Heart right ventricle (tissue), 16 donors: ENCODE measurements around the gene PMM2. TPM values are rescaled to one million over a fixed set of nuclear protein-coding genes. Genes with fewer than 3 reads are reported as not detected.

Experiments used
- ATAC-seq, 8 donors: fragments of 200-7000 bp; cut with Tn5 transposase; one replicate each; pipeline ENCODE4 v1.9.1; 2020; ENCODE audit warnings: mild to moderate bottlenecking in 8 of 8, moderate library complexity in 8 of 8, moderate number of reproducible peaks in 1 of 8
- DNase-seq, 2 donors: peaks; one replicate each; pipeline ENCODE4 v3.0.0-alpha.2; 2020
- H3K27ac ChIP-seq, 10 donors: fragments of 200-600 bp; sonication (generic) in 2 of 10; one replicate each; pipeline versions ENCODE4 v1.5.0 to v1.8.0; 2020 to 2022; ENCODE audit warnings: mild to moderate bottlenecking in 3 of 10
- H3K27me3 ChIP-seq, 7 donors: fragments of 200-600 bp; one replicate each; pipeline ENCODE4 v1.8.0; 2021 to 2022; ENCODE audit warnings: mild to moderate bottlenecking in 2 of 7
- H3K36me3 ChIP-seq, 9 donors: fragments of 200-600 bp; sonication (generic) in 1 of 9; one replicate each; pipeline versions ENCODE4 v1.5.0 to v1.8.0; 2020 to 2022; ENCODE audit warnings: mild to moderate bottlenecking in 2 of 9
- H3K4me1 ChIP-seq, 9 donors: fragments of 200-600 bp; sonication (generic) in 1 of 9; one replicate each; pipeline versions ENCODE4 v1.5.0 to v1.8.0; 2020 to 2022; ENCODE audit warnings: mild to moderate bottlenecking in 4 of 9
- H3K4me3 ChIP-seq, 10 donors: fragments of 200-600 bp; sonication (generic) in 2 of 10; one replicate each; pipeline versions ENCODE4 v1.5.0 to v1.8.0; 2020 to 2022; ENCODE audit warnings: mild to moderate bottlenecking in 7 of 10, moderate library complexity in 2 of 10
- H3K9me3 ChIP-seq, 11 donors: fragments of 200-600 bp in 10 of 11; sonication (generic) in 2 of 11; one replicate each; pipeline versions ENCODE4 v1.5.0 to v1.8.0; 2013 to 2022; ENCODE audit warnings: mild to moderate bottlenecking in 2 of 11, control low read depth in 1 of 11, moderate library complexity in 1 of 11
- WGBS, 2 donors: extraction: QIAGEN DNeasy Blood & Tissue Kit; methylation state at CpG; one replicate each; pipeline ENCODE4 v1.1.7; 2013; ENCODE audit warnings: inconsistent platforms in 1 of 2; 5-methylcytosine and 5-hydroxymethylcytosine counted together
- intact Hi-C, 10 donors: fragments of 100-400 bp; cut with DNase I; formaldehyde crosslinking; loops; one replicate each; pipeline versions ENCODE4 v1.11.1 to v1.14.2; 2022
- polyA plus RNA-seq, 2 donors: library from polyadenylated mRNA; stranded (reverse); fragments of 200-250 nt; gene quantifications; one replicate each; pipeline ENCODE4 v1.2.3, GENCODE V29; 2013
- total RNA-seq, 10 donors: library from RNA; stranded (reverse); fragmentation: NEBNext Ultra II Directional in 3 of 10; extraction: Animal tissue kit (Norgen Biotek cat#: 25700) in 3 of 10; gene quantifications; one replicate each; pipeline versions ENCODE4 v1.2.1 to v1.2.4, GENCODE V29; 2021 to 2023
- TF ChIP-seq, protein P1 (sequence below), 9 donors: fragments of 200-600 bp; sonication (generic) in 2 of 9; IDR thresholded peaks; one replicate each; pipeline versions ENCODE4 v1.5.0 to v1.8.0; 2021 to 2022; ENCODE audit warnings: antibody characterized with exemption in 9 of 9, mild to moderate bottlenecking in 5 of 9, moderate library complexity in 1 of 9
- donor health status: Arrhythmogenic right ventricular cardiomyopathy.
- donor health status: ischemic (EF 13 %, LVEDD 7.1; RV severe dilation, severe dysfunction).
- donor health status: healthy with polysubstance abuse.
- donor health status: DM: no; HTN: yes; CAD: no.
- donor health status: DM: no; HTN: no; CAD: no.
- donor health status: ischemic (EF 25% LVEDD 6.9; RV normal size, moderate dysfunction).
- donor health status: ischemic (EF 25% LVEDD 5.7; RV mildly dilated, moderate dysfunction).
- donor health status: healthy.
- donor health status: DM: yes; HTN: yes; CAD: no.
- donor health status: Ischemic cardiomyopathy.
- donor health status: ischemic (EF 35%, LVEDD 5.7; RV mildly dilated, moderate dysfunction).
- donor health status: nonischemic (EF 11% LVEDD 7.7; RV severe dilation, severe dysfunction).
- donor health status: DM: yes; HTN: yes; CAD: no.
- donor health status: PGD.
- donor health status: ischemic (EF 29% LVEDD 5.4; RV normal size, mild dysfunction).
- donor health status: nonischemic (EF 23%, LVEDD 6.1; RV moderate dilation, normal function).

PMM2 gene
- total and polyA plus RNA-seq, 12 donors = 9.4 to 25.9 (median 13.9) TPM

DNA sequence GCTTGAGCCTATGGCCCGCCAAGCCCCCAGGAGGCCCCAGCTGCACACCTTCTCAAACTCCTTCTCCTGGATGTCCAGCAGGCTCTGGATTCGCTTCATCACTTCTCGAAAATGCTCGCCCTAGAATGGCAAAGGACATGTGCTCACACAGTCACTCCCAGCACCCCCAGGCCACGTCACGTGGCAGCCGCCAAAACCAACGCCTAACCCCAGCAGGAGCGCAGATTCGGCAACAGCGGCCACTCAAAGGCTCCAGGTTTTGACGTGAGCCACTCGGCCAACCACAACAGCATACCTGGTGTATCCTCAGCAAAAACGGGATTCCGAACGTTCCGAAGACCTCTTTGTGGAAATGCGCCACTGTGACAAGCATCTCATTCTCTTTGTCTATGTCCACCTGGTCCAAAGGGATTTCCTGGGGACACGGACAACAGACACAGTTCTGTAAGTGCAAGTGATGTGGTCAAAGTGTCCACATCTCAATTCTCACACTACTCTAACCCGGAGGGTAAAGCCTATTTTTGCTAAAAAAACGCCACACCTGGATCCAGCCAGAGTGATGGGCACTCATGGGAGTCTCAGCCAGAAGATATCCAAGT, 97.2 kb downstream of the PMM2 start:
- intact Hi-C loops = loop anchor here in 1 of 10 donors (5.0 kb wide), 1 partner anchor 233 kb away; no protein-coding TSS in a partner anchor
- H3K9me3 ChIP-seq = no peaks in the 10 kb centered on the region
- 95 to 96% methylated on average over 21 of the region's 21 CpGs for WGBS, 2 donors
- TF ChIP-seq, protein P1, sequence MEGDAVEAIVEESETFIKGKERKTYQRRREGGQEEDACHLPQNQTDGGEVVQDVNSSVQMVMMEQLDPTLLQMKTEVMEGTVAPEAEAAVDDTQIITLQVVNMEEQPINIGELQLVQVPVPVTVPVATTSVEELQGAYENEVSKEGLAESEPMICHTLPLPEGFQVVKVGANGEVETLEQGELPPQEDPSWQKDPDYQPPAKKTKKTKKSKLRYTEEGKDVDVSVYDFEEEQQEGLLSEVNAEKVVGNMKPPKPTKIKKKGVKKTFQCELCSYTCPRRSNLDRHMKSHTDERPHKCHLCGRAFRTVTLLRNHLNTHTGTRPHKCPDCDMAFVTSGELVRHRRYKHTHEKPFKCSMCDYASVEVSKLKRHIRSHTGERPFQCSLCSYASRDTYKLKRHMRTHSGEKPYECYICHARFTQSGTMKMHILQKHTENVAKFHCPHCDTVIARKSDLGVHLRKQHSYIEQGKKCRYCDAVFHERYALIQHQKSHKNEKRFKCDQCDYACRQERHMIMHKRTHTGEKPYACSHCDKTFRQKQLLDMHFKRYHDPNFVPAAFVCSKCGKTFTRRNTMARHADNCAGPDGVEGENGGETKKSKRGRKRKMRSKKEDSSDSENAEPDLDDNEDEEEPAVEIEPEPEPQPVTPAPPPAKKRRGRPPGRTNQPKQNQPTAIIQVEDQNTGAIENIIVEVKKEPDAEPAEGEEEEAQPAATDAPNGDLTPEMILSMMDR (IDR thresholded peaks at IDR 0.05) = no peak
- no peaks in the 10 kb centered on the region for H3K27me3 ChIP-seq
- DNase-seq (no peak), ATAC-seq (no peak)
- H3K4me3 ChIP-seq = no peak overlapping the region
- peaks cover 3 to 100% (median 78%) of the 10 kb centered on the region in 9 donors for H3K36me3 ChIP-seq
- H3K4me1 ChIP-seq = peaks cover 0 to 21% (median 3%) of the 10 kb centered on the region in 9 donors
- H3K27ac ChIP-seq = no peak overlapping the region

GRCh38 chr16:8898660-8899318, 101.2 kb downstream of the PMM2 start:
- WGBS, 2 donors = 96 to 100% methylated on average over 3 of the region's 3 CpGs
- TF ChIP-seq, protein P1 (IDR thresholded peaks at IDR 0.05) = no peak
- H3K4me3 ChIP-seq = no peak overlapping the region
- H3K36me3 ChIP-seq = peaks cover 6 to 100% (median 97%) of the 10 kb centered on the region in 9 donors
- no peak for DNase-seq
- H3K4me1 ChIP-seq = peaks cover 0 to 6% (median 0%) of the 10 kb centered on the region in 9 donors
- intact Hi-C loops = loop anchor here in 1 of 10 donors (5.0 kb wide), 1 partner anchor 236 kb away; no protein-coding TSS in a partner anchor
- H3K27me3 ChIP-seq = no peaks in the 10 kb centered on the region
- ATAC-seq = no peak
- no peaks in the 10 kb centered on the region for H3K9me3 ChIP-seq
- H3K27ac ChIP-seq = no peak overlapping the region

Other genes starting within 250 kb of the PMM2 start
- gene TMEM114, start 207.3 kb upstream of the PMM2 start, total RNA-seq = under 1 TPM in 2 of 10 donors, not detected in 8; 0.34 to 0.37 TPM
- gene TMEM114, start 207.3 kb upstream of the PMM2 start, polyA plus RNA-seq = not detected
- gene METTL22, start 176.1 kb upstream of the PMM2 start, total RNA-seq = 10 to 100 TPM; 23.5 to 36.4 (median 32.9) TPM
- gene METTL22, start 176.1 kb upstream of the PMM2 start, polyA plus RNA-seq = 10 to 100 TPM; 53.3 to 64.5 TPM
- 10 to 100 TPM in 7 of 10 donors, 1 to 10 TPM in 3; 3.7 to 35.9 (median 17.7) TPM for gene ABAT, start 123.2 kb upstream of the PMM2 start, total RNA-seq
- 10 to 100 TPM in 1 of 2 donors, 1 to 10 TPM in 1; 2.2 to 10.3 TPM for gene ABAT, start 123.2 kb upstream of the PMM2 start, polyA plus RNA-seq
- gene TMEM186, start 200 bp upstream of the PMM2 start, total RNA-seq = 10 to 100 TPM in 9 of 10 donors, 1 to 10 TPM in 1; 9.5 to 15.1 (median 13.9) TPM
- 10 to 100 TPM in 1 of 2 donors, 1 to 10 TPM in 1; 7.5 to 15.0 TPM for gene TMEM186, start 200 bp upstream of the PMM2 start, polyA plus RNA-seq
- 10 to 100 TPM; 12.7 to 35.7 (median 24.8) TPM for gene CARHSP1, start 71.2 kb downstream of the PMM2 start, total RNA-seq
- 10 to 100 TPM; 40.8 to 76.3 TPM for gene CARHSP1, start 71.2 kb downstream of the PMM2 start, polyA plus RNA-seq
- not detected for gene LITAFD, start 84.5 kb downstream of the PMM2 start, total RNA-seq
- not detected for gene LITAFD, start 84.5 kb downstream of the PMM2 start, polyA plus RNA-seq
- gene USP7, start 166.1 kb downstream of the PMM2 start, total RNA-seq = 10 to 100 TPM; 59.0 to 84.8 (median 67.1) TPM
- 10 to 100 TPM; 22.2 to 24.9 TPM for gene USP7, start 166.1 kb downstream of the PMM2 start, polyA plus RNA-seq